ENCODE data around the gene AUH. TPM values are rescaled to one million over a fixed set of nuclear protein-coding genes. Genes with fewer than 3 reads are reported as not detected.

The AUH gene
- total and polyA plus RNA-seq, 9 of the 15 experiments (the other 6 are each of a cell fraction or from before 2014, with no cell fraction given), result 3.4 to 29.0 (median 10.1) TPM

DNA sequence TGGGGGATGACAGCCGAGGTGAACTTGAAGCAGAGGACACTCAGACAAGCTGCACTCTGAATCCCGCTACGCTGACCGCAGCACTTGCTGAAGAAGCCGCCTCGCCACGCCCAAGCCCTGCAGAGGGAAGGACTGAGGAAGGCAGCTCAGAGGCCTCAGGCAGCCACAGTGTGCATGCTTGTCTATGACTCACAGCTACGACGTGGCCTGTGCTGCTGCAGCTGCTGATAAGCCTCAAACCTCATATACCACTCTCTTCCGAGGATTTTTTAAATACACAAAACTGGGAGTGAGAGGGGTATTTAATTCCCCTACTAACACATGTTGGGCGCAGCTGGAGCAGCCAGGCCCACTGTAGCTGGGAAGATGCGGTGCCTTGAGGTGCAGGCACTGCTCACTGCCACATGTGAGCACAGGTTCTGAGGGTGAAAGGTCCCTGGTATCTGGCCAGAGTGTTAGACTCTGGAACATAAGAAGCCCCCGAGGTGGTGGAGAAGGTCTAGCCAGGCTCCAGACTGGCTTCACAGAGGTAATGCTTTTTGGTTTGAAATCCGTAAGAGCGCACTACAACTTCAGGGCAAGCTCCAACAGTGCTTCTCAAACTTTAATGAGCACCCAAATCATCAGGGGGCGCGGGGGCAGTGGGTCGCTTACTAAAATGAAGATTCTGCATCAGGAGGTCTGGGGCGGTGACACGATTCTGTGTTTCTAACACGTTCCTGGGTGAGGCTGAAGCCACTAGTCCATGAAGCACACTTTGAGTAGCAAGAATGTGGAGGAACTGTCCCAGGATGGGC is 196.8 kb downstream of the AUH start (continued):
- TF ChIP-seq GATA2 (CRISPR knock-in tag; IDR thresholded peaks at IDR 0.05) (peak; percentile 87), ZBTB33 (CRISPR knock-in tag; IDR thresholded peaks at IDR 0.05) (peak; percentile 56; the same call in 1 of the 2 replicates), ZBTB1 (CRISPR knock-in tag; IDR thresholded peaks at IDR 0.05; ENCODE audit: borderline replicate concordance, low read depth) (peak; percentile 95), ZNF384 (IDR thresholded peaks at IDR 0.05; ENCODE audit: low read depth, low read length) (peak; percentile 23; the same call in 1 of the 2 replicates), HMGN3 (IDR thresholded peaks at IDR 0.05; ENCODE audit: borderline replicate concordance, extremely low read depth, insufficient read length, low read depth, low read length) (peak; percentile 81), HCFC1 (IDR thresholded peaks at IDR 0.05; ENCODE audit: low read depth, low read length) (0 out of 2 replicates have a peak, but pooled peaks have one; percentile 25), NR2C2 (CRISPR knock-in tag; IDR thresholded peaks at IDR 0.05) (no peak), NR2C2 (tag; IDR thresholded peaks at IDR 0.05) (peak; percentile 70; the same call in 1 of the 2 replicates), CCNT2 (IDR thresholded peaks at IDR 0.05; ENCODE audit: borderline replicate concordance, extremely low read depth, insufficient read length, low read depth, low read length) (peak; percentile 83), POLR2AphosphoS5 (IDR thresholded peaks at IDR 0.05; ENCODE audit: control insufficient read depth, insufficient read depth, low read depth, low read length) (peak; percentile 69), HDAC3 (IDR thresholded peaks at IDR 0.05; ENCODE audit: borderline replicate concordance, partially characterized antibody) (peak; percentile 66), LEF1 (IDR thresholded peaks at IDR 0.05) (peak; percentile 79), POLR2G (IDR thresholded peaks at IDR 0.05; ENCODE audit: low read depth, low read length) (0 out of 2 replicates have a peak, but pooled peaks have one; percentile 27), POLR2B (IDR thresholded peaks at IDR 0.05; ENCODE audit: low read depth, partially characterized antibody) (no peak), DMBX1 (CRISPR knock-in tag; IDR thresholded peaks at IDR 0.05; ENCODE audit: borderline replicate concordance) (peak; percentile 31; the same call in 1 of the 2 replicates), RBBP5 (IDR thresholded peaks at IDR 0.05; ENCODE audit: borderline replicate concordance, insufficient read depth, low read length, poor library complexity, severe bottlenecking) (no peak), ARID2 (IDR thresholded peaks at IDR 0.05) (no peak), CTBP1 (IDR thresholded peaks at IDR 0.05; ENCODE audit: borderline replicate concordance) (peak; percentile 75; the same call in 1 of the 2 replicates), RBFOX2 (IDR thresholded peaks at IDR 0.05; ENCODE audit: low read depth, low read length) (peak; percentile 41; the same call in 1 of the 2 replicates), HLTF (IDR thresholded peaks at IDR 0.05) (peak; percentile 63; the same call in 1 of the 2 replicates), MYC (IDR thresholded peaks at IDR 0.05; ENCODE audit: low read depth, low read length) (peak; percentile 85), MYC (CRISPR knock-in tag; IDR thresholded peaks at IDR 0.05; ENCODE audit: borderline replicate concordance, low read depth) (no peak), SMAD1 (IDR thresholded peaks at IDR 0.05; ENCODE audit: low read depth, low read length, partially characterized antibody) (peak; percentile 34), NBN (IDR thresholded peaks at IDR 0.05; ENCODE audit: low read depth) (peak; percentile 78)
- TF ChIP-seq, protein P1, sequence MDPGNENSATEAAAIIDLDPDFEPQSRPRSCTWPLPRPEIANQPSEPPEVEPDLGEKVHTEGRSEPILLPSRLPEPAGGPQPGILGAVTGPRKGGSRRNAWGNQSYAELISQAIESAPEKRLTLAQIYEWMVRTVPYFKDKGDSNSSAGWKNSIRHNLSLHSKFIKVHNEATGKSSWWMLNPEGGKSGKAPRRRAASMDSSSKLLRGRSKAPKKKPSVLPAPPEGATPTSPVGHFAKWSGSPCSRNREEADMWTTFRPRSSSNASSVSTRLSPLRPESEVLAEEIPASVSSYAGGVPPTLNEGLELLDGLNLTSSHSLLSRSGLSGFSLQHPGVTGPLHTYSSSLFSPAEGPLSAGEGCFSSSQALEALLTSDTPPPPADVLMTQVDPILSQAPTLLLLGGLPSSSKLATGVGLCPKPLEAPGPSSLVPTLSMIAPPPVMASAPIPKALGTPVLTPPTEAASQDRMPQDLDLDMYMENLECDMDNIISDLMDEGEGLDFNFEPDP (CRISPR knock-in tag; IDR thresholded peaks at IDR 0.05), result no peak

All from K562 (cell line).